GM19395 (cell line): ENCODE measurements around the gene TBR1.

ENCODE experiments used
- ATAC-seq: cut with Tn5 transposase; IDR thresholded peaks from one replicate; pipeline ENCODE4 v1.9.1; 2021; ENCODE audit warnings: mild to moderate bottlenecking, moderate library complexity; ENCODE audit not compliant: unreplicated experiment

Gene TBR1

DNA sequence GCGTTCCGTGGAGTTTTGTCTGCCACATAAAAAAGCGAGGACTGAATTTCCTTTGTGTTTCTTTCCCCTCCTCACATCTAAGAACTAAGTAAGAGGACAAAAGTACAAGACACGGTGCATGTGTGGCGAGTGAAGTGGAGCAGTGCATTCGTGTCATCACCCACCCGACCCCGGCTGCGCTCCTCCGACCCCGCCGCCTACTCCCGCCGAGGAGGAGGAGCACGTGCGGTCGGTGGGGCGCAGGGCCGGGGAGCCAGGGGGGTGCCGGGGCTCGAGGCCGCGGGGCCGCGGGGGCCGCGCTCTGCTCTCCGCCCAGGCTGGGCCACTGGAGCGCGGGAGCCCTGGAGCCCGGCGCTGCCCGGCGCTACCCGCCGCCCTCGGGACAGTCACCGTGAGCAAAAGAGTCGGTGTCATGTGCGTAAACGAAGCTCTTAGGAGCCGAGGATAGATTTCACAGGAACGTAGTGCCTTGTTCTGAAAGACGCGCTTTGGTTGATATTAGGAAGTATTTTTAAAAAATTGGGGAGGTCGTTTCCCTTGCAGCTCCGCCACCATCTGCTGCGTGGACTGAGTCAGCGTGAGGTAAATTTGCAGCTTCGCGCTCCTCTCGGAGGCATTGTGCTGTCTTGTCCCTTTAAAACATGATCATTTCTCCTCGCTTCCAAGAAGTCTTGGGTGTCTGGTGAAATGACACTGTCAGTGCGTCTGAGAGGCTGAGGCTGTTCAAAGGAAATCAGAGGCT, 11.0 kb downstream of the TBR1 start:
- ATAC-seq, result no peak

DNA sequence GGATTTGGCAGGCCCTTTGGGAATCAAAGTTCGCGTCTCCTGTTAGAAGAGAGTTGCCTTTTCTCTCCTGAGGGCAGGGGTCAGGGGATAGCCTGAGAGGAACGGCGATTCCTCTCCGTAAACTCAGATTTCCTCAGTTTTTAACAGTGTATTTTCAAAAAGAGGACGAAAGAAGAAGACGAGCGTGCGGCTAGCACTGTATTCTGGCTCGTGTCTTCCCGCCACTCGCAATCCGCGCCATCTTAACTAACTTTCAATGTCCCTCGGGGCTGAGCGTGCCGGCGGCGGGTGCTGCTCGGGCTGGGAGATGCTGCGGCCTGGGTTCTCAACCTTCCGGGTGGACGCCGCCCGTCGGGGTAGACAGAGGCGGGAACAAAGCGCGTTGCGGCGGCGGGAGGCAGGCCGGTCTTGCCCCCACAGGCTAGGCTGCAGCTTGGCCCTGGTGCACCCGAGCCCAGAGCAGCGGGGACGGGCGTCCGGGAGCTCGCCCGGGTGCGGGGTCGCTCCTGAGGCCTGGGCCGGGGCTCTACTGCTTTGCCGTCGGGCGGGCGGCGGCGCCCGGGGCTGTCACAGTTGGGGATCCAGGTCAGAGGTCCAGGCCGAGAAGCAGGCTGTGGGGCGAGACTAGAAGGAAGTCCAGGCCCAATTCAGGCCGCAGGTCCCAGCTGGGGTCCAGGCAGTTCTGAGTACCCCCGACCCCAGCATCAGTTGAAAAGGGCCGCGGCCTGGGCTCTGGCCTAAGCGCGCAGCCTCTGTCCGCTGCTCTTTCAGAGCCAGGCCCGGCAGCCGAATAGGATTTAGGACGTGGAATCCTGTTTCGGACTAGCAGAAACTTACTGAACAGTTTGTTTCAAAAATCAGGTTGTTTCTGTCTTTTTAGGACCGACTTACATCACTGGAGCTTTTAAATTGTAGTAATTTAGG, 11.8 kb downstream of the TBR1 start:
- no peak for ATAC-seq

DNA sequence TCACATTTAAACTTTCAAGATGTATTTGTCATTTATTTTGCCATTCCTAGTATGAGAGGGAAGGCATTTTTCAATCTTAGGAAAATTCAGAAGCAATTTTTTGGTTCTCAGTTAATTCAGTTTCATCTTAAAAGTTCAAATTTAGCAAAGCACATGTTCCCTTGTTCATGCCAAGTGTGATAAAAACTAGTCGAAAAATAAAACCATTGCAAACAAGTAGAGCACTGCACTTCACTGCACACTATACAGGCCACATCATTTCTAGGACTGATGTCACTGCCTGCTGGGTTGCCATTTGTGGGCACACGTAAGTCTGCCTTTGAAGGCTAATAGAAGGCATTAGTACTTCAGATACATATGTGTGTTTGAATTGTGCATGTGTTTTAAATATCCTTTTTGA, 14.3 kb downstream of the TBR1 start:
- ATAC-seq, result no peak

DNA sequence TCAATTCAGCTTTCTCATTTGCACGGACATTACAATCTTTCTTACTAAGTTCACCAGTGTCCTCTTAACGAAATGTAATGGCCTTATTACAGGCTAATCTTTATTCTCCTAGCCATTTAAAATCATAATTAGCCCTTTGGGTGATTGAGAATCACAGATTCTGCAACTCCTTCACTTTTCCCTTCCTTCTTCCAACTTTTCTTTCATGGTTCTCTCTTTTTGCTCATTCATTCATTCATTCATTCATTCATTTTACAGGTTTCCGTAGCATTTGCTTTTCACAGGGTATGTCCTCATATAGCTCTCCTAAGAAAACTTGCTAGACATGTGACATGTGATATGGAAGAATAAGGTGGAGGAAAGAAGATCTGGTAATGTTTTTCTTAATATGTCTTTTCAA, 16.0 kb downstream of the TBR1 start:
- no peak for ATAC-seq

DNA sequence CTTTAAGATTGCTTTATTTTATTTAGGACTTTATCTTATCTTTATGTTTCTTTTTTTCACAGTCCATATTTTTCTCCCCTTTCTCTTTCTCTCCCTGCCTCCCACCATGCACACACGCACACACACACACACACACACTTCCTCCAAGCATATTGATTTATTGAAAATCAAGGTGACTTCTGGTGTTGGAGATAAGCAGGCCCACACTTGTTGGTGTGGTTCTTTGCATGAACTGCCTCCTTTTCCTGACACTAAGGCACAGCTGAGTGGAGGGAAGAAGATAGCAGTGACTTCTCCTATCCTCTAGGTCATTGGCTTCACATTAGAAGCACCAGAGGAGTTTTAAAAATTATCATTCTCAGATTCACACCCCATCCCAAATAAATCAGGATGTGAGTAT, 18.0 kb downstream of the TBR1 start:
- no peak for ATAC-seq

DNA sequence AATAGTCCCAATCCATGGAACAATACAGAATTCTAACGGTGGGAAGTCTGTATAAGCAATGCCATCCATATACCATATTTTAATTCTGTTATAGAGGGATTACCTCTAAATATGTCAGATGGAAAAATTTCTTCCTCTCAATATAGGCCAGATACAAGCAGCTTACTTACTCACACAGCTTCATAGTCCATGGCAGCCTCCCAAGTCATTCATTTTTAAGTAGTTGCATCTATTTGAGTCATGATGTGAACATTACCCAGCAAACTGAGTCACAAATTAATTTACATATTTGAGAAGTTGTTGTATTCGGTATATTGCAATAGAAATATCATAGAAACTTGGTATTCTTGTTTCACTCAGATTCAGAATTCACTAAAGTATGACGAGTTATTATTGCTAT, 20.3 kb downstream of the TBR1 start:
- no peak for ATAC-seq

DNA sequence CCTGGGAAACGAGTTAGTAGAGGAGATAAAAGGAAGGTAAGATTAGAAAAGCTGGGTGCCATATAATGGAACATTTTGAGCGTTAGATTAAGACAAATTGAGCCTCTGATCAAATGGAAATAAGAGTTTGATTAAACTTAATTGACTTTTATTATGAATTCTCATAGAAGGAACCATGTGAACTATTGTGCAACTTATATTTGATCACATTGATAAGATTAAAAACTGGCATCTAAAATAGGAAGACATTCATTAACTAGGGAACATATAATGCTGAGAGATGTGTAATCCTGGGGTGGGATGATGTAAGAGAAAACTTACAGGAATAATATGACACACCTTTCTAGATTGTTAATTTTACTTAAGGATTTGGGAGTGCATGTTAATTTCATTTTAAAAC, 22.5 kb downstream of the TBR1 start:
- no peak for ATAC-seq

DNA sequence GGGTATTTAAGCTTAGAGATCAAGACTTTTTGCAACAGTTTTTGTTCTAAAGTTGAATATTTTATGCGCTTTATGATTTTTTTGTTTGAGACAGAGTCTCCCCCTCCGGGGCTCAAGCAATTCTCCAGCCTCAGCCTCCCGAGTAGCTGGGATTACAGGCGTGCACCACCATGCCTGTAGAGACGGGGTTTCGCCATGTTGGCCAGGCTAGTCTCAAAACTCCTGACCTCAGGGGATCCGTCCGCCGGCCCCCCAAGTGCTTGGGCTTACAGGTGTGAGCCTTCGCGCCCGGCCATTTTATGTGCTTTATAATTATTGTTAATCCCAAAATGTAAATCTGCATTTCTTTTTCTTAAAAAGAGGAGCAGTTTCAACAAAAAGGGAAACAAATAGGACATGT, 29.0 kb downstream of the TBR1 start:
- no peak for ATAC-seq

DNA sequence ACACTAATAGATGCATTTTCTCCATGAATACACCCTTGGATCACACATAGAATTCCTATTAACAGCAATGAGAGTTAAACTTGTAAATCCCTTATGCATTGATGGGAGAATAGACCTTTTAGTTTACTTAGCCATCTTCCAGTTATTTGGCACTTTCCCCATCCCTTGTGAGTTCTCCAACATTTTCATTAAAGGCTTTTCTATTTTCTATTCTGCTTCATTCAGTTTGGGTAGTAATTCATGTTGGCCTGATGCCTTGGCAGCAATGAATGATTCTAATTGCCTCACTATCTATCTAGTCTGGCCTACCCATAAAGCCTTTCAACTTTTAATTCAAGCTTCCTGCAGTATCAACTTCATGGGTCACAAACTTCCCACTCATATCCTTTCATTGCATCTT, 32.3 kb downstream of the TBR1 start:
- ATAC-seq, result no peak

DNA sequence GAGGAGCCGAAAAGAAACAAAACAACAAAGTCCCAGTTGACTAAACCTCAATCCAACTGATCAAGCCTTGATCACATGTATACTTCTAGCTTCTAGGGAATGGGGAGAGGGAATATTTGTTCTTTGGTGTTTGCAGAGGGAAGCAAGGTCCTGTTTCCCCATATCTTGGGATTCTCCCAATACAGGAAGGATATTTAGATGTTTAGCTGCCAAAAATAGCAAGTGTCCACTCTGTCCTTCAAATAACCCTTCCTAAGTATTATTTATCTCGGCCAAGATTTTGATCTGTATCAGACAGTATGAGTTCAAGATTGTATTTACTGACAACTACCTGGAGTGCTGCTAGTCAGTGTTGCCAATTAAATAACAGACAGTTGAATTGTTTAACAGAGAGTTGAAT, 55.5 kb downstream of the TBR1 start:
- no peak for ATAC-seq

DNA sequence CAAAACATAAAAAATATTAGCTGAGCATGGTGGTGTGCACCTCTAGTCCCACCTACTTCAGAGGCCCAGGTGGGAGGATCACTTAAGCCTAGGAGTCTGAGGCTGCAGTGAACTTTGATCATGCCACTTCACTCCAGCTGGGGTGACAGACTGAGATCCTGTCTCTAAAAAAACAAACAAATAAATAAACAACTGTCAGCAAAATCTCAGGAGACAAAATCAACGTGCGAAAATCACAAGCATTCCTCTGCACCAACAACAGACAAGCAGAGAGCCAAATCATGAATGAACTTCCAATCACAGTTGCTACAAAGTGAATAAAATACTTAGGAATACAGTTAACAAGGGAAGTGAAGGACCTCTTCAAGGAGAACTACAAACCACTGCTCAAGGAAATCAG, 58.8 kb downstream of the TBR1 start:
- ATAC-seq, result no peak
